Osteocyte (in vitro differentiated cells): ENCODE results near the gene CD274. TPM values are rescaled to one million over a fixed set of nuclear protein-coding genes. Genes with fewer than 3 reads are reported as not detected.

Experiments used
- DNase-seq: peaks from one replicate; pipeline ENCODE4 v3.0.0; 2021; ENCODE audit warnings: mixed read lengths; ENCODE audit not compliant: unreplicated experiment; ENCODE audit errors: extremely low spot score
- H3K27ac Mint-ChIP-seq: one replicate; pipeline ENCODE4 v1.8.0; 2021; ENCODE audit warnings: mild to moderate bottlenecking, mixed read lengths; ENCODE audit not compliant: unreplicated experiment
- H3K27me3 Mint-ChIP-seq: one replicate; pipeline ENCODE4 v1.8.0; 2021; ENCODE audit warnings: mixed read lengths; ENCODE audit not compliant: unreplicated experiment
- H3K36me3 Mint-ChIP-seq: one replicate; pipeline ENCODE4 v1.8.0; 2021; ENCODE audit warnings: mixed read lengths; ENCODE audit not compliant: unreplicated experiment
- H3K4me1 Mint-ChIP-seq: one replicate; pipeline ENCODE4 v1.8.0; 2021; ENCODE audit warnings: mixed read lengths; ENCODE audit not compliant: unreplicated experiment
- H3K4me3 Mint-ChIP-seq: one replicate; pipeline ENCODE4 v1.8.0; 2021; ENCODE audit warnings: mild to moderate bottlenecking, moderate library complexity, mixed read lengths; ENCODE audit not compliant: unreplicated experiment
- H3K9me3 Mint-ChIP-seq: one replicate; pipeline ENCODE4 v1.8.0; 2021; ENCODE audit warnings: mixed read lengths; ENCODE audit not compliant: unreplicated experiment
- CTCF ChIP-seq: fragments of 200-600 bp; sonication (generic); IDR thresholded peaks from 2 replicates; pipeline ENCODE4 v1.5.0; 2021; ENCODE audit warnings: antibody characterized with exemption, mild to moderate bottlenecking, moderate library complexity
- total RNA-seq: library from RNA; stranded (reverse); gene quantifications from 2 replicates; pipeline ENCODE4 v1.2.1, GENCODE V29; 2021

Gene CD274
- total RNA-seq, 1 donor from 2014 or later = 0.43 TPM

- no peaks in the 10 kb centered on the region for H3K27me3 Mint-ChIP-seq
- H3K27ac Mint-ChIP-seq = no peak overlapping the region
- no peak for DNase-seq
- H3K9me3 Mint-ChIP-seq = peaks cover 1% of the 10 kb centered on the region
- no peak for TF ChIP-seq CTCF
- no peak overlapping the region for H3K4me3 Mint-ChIP-seq
- peaks cover 2% of the 10 kb centered on the region for H3K36me3 Mint-ChIP-seq
- H3K4me1 Mint-ChIP-seq = peaks cover 38% of the 10 kb centered on the region
Observed at GRCh38 chr9:5511935-5512580, 61.7 kb downstream of the CD274 start.

- Mint-ChIP-seq H3K27me3 (no peaks in the 10 kb centered on the region), H3K4me1 (peaks cover 42% of the 10 kb centered on the region), H3K36me3 (no peaks in the 10 kb centered on the region), H3K27ac (no peak overlapping the region), H3K4me3 (no peak overlapping the region), H3K9me3 (no peaks in the 10 kb centered on the region)
- TF ChIP-seq CTCF = no peak
- no peak for DNase-seq
Observed at GRCh38 chr9:5512658-5513452, 62.5 kb downstream of the CD274 start.

- Mint-ChIP-seq H3K36me3 (no peaks in the 10 kb centered on the region), H3K4me1 (peaks cover 44% of the 10 kb centered on the region)
Observed at GRCh38 chr9:5513966-5514616, 63.7 kb downstream of the CD274 start.

GRCh38 chr9:5514617-5515260 is 64.4 kb downstream of the CD274 start:
- Mint-ChIP-seq H3K9me3 (no peaks in the 10 kb centered on the region), H3K36me3 (no peaks in the 10 kb centered on the region), H3K27me3 (no peaks in the 10 kb centered on the region), H3K4me1 (peaks cover 38% of the 10 kb centered on the region), H3K27ac (no peak overlapping the region), H3K4me3 (no peak overlapping the region)
- TF ChIP-seq CTCF = no peak
- DNase-seq = no peak

More at GRCh38 chr9:5513966-5514616, 63.7 kb downstream of the CD274 start:
- TF ChIP-seq CTCF = no peak
- no peak overlapping the region for H3K4me3 Mint-ChIP-seq
- H3K27me3 Mint-ChIP-seq = no peaks in the 10 kb centered on the region
- no peak overlapping the region for H3K27ac Mint-ChIP-seq
- DNase-seq = no peak
- H3K9me3 Mint-ChIP-seq = no peaks in the 10 kb centered on the region
